Endometrial microvascular endothelial cells (primary cell): ENCODE measurements around the gene PACS2. TPM values are rescaled to one million over a fixed set of nuclear protein-coding genes. Genes with fewer than 3 reads are reported as not detected.

Source experiments
- in situ Hi-C: cut with HindIII; loops from 2 replicates; pipeline ENCODE4 v1.10.0; 2017; ENCODE audit warnings: low sequenced_read_pairs, low pct_unique_long_range_greater_than_20kb; ENCODE audit errors: inconsistent ontology term
- total RNA-seq: library from RNA; depleted of rRNA; stranded (reverse); fragments of >200 nt; gene quantifications from one replicate; pipeline ENCODE4 v1.2.3, GENCODE V29; 2015; ENCODE audit errors: inconsistent ontology term

PACS2 gene
- total RNA-seq, 1 donor from 2014 or later = 52.4 TPM

DNA sequence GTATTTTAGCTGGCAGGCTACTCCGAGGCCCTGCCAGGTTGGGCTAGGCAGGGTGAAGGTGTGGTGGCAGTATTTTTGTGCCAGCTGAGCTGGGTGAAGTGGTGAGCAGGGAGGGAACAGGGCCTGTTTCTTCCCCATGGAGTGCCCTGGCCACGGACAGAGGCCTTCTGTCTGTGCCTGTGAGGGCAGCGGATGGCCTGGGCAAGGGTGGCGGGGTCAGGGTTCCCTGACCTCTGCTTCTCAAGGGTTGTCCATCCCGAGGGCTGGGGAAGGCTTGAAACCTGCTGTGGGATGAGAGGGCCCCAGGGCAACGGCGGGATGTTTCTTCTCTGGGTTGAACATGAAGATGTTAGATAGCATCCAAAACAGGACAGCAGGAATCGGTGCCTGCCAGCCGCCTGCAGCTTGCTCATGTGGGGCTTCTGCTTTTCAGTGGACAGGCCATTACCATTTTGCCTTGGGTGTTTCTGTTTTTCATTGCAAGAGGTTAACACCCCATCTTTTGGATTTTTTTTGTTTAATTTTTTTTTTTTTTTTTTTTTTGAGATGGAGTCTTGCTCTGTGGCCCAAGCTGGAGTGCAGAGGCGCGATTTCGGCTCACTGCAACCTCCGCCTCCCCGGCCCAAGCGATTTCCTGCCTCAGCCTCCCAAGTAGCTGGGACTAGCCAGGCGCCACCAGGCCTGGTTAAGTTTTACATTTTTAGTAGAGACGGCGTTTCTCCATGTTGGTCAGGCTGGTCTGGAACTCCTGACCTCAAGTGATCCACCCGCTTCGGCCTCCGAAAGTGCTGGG lies 108.3 kb downstream of the PACS2 start:
- in situ Hi-C loops = no loop called here

DNA sequence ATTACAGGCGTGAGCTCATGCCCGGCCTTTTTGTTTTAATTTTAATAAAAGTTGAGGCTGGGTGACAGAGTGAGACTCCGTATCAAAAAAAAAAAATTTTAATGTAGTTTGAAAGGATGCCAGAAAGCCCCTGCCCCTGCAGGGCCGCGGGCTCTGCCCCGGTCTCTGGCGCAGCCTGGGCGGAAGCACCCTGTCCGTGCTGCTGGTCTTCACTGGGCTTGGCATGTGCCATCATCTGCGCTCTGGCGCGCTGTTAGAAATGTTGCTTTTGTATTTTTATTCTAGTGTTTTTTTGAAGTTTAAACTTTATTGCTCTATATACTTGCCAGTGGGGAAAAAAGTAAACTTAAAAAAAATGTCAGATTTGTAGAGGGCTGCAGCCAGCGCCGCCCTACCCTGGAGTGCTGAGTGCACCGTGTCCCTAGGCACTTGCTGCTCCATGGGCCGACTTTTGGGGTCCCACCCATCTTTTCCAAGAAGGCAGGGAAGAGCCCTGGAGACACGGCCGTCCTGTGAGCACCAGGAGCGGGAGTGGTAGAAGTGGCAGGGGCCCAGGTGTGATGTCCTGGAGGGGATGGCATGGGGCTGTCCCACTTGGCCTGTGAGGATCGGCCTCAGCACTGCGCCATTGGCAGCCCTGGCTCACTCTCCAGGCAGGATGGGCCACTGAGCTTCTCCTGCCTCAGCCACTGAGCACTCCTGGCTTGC lies 109.1 kb downstream of the PACS2 start:
- in situ Hi-C loops = no loop called here

GRCh38 chr14:105424861-105425260 lies 110.3 kb downstream of the PACS2 start:
- in situ Hi-C loops = no loop called here

DNA sequence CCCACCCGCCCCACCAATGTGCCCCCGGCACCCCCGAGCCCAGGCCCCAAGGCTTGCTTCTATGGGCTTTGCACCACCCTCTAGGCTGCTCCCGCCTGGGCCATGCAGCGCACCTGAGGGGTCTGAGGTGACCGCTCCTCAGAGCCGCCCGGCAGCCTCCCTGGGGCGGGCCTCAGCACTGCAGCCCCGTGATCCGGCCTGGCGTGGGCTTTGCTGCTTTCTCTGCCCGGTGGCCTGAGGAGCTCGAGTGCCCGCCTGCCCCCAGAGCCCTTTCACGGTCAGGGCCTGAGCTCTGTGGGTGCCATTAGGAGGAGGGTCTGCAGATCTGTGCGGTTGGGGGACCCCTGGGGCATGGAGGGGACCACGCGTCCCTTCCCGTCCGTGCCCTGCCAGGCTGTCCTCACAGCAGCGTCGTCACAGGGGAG lies 111.3 kb downstream of the PACS2 start:
- in situ Hi-C loops = no loop called here

DNA sequence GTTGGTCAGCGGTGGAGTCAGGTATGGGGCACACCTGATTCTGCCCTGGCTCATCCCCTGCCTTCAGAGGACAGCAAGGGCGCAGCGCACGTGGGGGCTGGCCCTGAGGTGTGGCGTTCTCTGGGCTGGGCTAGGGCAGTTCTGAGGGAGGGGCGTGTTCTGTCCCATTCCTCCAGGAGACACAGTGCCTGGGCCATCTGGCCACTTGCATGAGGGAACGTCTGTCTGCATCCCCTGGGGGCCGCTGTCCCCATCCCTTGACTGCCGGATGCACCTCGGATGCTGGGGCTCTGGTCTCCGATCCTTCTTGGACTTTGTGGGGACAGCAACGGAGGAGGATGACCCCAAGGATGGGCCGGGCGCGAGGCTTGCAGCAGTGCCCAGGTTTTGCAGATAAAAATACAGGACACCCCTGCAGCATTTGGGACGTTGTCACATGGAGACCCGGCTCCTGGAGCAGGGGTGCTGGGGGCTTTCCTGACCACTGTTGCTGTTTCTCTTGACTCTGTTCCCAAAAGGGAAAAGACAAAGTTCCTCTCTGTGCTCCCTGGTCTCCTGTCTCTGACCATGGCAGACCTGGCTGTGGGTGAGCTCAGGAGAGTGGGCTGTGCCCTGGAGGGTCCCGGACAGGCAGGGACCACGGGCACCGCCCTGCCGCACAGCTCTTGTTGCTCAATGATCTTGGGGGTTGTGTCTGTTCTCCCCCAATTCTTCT lies 112.0 kb downstream of the PACS2 start:
- in situ Hi-C loops = no loop called here

DNA sequence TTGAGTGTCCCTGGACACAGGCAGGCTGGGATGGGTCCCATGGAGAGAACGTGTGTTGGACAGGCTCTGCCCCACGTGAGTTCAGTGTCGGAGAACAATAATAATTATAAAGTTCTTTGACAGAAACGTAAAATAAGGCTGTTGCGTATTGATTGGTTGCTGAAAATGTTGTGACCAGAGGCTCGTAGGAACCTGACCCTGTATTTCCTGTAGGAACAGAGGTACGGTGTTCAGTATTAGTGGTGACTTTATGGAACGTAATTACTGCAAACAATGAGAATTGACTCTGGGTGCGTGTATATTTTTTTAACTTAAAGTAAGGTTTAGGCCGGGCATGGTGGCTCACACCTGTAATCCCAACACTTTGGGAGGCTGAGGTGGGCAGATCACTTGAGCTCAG lies 112.9 kb downstream of the PACS2 start:
- in situ Hi-C loops = no loop called here

DNA sequence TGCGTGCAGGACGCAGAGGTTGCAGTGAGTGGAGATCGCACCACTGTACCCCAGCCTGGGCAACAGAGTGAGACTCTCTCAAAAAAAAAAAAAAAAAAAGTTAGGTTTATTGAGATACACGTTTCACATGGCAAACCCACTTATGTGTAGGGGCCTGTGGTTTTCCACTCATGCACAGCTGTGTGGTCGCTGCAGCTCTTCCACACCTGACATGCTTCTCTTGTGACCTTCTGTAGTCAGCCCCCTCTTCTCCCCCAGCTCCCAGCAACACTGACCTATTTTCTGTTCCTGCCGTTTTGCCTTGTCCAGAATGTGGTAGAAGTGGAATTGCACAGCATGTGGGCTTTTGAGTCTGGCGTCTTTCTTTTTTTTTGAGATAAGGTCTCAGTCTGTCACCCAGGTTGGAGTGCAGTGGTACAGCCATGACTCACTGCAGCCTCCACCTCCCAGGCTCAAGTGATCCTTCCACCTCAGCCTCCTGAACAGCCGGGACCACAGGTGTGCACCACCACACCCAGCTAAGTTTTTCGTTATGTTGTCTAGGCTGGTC lies 113.5 kb downstream of the PACS2 start:
- in situ Hi-C loops = no loop called here

DNA sequence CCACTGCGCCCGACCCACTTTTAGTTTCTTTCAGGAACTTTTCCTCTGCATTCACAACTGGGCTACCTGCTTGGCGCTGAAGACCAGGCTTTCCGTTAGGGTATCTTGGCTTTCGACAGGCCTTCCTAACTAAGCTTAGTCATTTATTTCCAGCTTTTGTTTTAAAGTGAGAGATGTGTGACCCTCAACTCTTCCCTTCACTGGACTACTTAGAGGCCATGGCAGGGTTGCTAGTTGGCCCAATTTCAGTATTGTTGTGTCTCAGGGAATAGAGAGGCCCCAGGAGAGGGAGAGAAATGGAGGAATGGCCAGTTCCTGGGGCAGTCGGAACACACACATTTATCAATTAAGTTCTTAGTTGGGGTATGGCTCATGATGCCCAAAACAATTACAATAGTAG lies 115.5 kb downstream of the PACS2 start:
- in situ Hi-C loops = no loop called here

DNA sequence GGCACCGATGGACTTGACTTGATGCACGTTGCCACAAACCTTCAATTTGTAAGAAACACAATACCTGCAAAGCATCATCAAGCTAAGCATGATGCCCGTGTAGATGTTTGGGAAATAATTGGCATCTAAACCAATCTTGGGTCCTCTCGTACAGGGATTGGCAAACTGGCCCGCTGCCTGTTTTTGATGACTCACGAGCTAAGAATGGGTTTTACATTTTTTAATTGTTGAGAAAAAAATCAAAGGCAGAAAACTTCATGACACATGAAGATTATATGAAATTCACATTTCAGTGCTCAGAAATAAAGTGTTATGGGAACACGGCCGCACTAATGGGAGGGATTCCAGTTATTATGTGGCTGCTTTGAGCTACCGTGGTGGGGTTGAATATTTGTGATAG lies 116.0 kb downstream of the PACS2 start:
- in situ Hi-C loops = no loop called here

DNA sequence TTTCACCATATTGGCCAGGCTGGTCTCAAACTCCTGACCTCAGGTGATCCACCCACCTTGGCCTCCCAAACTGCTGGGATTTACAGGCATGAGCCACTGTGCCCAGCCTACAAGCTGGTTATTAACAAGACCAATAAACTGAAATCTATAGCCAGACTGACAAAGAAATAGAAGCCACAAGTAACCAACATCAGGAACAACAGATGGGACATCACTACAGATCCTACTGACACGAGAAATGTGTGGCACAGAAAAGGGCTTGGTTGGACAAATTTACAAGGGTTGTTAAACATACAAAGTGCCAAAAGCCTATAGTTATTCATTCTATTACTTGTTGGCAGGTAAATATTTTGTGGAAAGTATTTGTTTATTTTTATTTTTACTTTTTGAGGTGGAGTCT lies 116.7 kb downstream of the PACS2 start:
- in situ Hi-C loops = no loop called here

DNA sequence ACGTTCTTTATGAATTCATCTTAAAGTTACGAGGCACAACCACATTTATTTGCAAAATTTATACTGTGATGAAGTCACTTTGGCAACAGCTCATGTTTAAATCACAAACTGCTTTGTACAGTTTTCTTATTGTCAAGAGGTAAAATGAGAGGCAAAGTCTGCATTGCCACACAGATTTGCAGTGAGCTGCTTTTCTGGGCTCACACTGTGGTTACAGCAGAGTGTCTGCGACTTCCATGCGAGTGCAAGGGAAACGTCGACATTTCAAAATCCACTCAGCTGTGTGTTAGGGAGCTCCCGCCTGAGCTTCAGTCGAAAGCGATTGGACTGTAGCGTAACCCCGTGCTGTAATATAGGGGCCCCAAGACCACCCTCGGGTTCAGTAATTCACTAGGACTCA lies 118.1 kb downstream of the PACS2 start:
- in situ Hi-C loops = no loop called here

- in situ Hi-C loops = no loop called here
These were observed 118.6 kb downstream of the PACS2 start for GRCh38 chr14:105433161-105433605.

GRCh38 chr14:105436402-105436801 lies 121.9 kb downstream of the PACS2 start:
- in situ Hi-C loops = no loop called here

DNA sequence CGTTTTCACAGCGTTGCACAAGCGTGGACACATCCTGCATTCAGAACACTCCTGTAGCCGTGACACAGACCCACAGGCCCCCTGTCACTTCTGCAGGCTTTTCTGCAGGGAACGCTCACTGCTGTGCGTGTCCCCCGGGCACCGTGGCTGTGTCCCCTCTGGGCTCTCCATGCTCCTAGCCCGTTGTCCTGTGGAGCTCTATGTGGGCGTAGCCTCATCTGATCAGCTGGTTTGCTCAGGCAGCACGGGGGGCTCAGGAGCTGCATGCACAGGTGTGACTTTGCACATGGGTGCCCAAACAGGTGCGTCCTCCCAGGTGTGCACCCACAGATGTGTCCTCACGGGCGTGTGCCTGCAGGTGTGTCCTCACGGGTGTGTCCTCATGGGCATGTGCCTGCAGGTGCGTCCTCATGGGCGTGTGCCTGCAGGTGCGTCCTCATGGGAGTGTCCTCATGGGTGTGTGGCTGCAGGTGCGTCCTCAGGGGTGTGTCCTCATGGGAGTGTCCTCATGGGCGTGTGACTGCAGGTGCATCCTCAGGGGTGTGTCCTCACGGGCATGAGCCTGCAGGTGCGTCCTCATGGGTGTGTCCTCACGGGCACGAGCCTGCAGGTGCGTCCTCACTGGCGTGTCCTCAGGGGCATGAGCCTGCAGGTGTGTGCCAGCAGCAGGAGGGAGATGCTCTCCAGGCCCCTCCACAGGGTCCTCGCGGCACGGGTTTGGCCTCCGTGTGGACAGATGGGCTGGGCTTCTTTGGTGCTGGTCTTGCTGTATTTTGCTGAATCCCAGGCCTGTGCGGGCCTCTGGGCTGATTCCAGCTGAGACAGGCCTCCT lies 122.6 kb downstream of the PACS2 start:
- in situ Hi-C loops = no loop called here

DNA sequence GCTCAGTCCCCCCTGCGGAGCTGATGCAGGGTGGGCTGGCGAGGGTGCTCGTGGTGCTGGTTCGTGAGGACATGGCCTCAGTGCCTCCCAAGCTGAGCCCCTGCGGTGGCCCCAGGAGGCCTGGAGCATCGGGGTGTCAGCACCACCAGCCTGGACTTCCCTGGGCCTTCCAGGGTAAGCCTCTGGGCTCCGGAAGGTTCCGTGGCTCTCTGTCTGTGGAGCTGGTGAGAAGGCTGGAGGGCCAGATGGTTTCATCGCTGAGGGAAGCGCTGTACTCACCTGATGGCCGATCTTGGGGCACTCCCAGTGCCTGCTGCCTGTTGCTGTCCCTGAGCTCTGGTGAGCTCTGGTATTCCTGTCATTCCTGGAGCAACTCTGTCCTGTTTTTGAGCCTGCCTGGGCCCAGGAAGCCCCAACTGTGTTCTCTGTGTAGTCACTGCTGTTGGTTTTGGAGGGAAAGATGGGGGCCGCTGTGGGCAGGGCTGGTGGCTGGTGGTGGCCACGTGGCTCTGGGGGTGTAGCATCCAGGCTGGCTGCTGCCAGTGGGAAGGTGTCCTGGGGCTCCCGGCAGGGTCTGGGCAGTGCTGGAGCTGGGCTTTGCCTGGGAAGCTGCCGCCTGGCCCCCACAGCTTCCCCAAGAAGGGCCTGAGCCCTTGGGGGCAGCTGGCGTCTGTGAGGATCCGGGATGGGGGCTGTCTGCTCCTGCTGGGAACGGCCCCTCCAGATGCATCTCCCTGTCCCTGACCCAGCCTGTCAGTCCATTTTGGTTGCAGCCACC lies 123.4 kb downstream of the PACS2 start:
- in situ Hi-C loops = no loop called here

GRCh38 chr14:105439179-105439578 lies 124.6 kb downstream of the PACS2 start:
- in situ Hi-C loops = no loop called here

- in situ Hi-C loops = no loop called here
These were observed 125.4 kb downstream of the PACS2 start for GRCh38 chr14:105439710-105440553.
